Measurements from ENCODE around the gene XPR1. TPM values are rescaled to one million over a fixed set of nuclear protein-coding genes. Genes with fewer than 3 reads are reported as not detected.

The XPR1 gene
- total and polyA plus RNA-seq, 10 of the 15 experiments (the other 5 are each of a cell fraction or from before 2014, with no cell fraction given), result 1.1 to 33.9 (median 11.3) TPM

DNA sequence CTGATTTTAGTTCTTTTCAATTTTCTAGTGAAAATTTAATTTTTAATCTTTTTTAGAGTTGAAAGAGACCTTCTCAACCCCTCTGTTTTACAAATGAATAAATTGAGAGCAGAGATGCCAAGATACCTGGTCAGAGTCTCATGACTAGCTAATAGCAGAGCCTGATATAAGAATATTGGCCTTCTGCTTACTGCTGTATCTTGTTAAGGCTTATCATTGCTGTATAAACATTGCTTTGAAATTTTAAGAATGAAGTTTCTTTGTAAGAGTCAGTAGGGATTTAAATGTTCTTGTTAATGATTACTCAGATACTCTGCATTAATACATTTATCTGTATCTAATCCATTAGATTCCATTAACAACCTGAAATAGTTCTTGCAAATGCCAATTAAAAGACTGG lies 9.8 kb downstream of the XPR1 start (continued):
- TF ChIP-seq EED (IDR thresholded peaks at IDR 0.05; ENCODE audit: low read depth) (no peak), KLF5 (IDR thresholded peaks at IDR 0.05; ENCODE audit: partially characterized antibody) (no peak), LARP7 (IDR thresholded peaks at IDR 0.05) (no peak), ZNF24 (IDR thresholded peaks at IDR 0.05) (no peak), BACH1 (IDR thresholded peaks at IDR 0.05; ENCODE audit: borderline replicate concordance) (no peak)
- TF ChIP-seq, protein P1, sequence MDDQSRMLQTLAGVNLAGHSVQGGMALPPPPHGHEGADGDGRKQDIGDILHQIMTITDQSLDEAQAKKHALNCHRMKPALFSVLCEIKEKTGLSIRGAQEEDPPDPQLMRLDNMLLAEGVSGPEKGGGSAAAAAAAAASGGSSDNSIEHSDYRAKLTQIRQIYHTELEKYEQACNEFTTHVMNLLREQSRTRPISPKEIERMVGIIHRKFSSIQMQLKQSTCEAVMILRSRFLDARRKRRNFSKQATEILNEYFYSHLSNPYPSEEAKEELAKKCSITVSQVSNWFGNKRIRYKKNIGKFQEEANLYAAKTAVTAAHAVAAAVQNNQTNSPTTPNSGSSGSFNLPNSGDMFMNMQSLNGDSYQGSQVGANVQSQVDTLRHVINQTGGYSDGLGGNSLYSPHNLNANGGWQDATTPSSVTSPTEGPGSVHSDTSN (IDR thresholded peaks at IDR 0.05; ENCODE audit: insufficient replicate concordance, low read depth, low read length), result no peak

DNA sequence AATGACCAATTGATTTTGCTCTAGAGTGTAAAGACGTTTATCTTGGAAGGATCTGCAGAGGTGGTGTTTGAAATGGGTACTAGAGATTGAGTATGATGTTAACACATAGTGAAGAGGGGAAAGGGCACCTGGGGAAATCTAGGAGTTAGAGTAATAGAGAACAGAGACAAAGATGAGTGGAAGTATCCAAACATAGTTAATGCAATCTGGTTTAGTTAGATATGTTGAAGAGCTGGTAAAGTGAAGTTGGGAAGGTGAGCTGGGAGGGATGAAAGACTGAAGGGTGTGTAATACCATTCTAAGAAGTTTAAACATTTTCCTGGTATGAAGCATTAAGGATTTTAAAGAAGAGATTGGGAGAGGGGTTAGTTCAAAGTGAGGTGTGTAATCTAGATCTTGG lies 11.0 kb downstream of the XPR1 start:
- DNase-seq (ENCODE audit: low read depth, low spot score) (no peak), ATAC-seq (no peak), FAIRE-seq (no peak)
- H3K27me3 ChIP-seq (replicated peaks in 1 of 2; ENCODE audit: control insufficient read depth in 2 of 2, insufficient read depth in 2 of 2, low read length in 1 of 2), result no peaks in the 10 kb centered on the region
- H3K9ac ChIP-seq (ENCODE audit: control insufficient read depth, insufficient read depth, low read length), result no peak overlapping the region
- TF ChIP-seq SUZ12 (IDR thresholded peaks at IDR 0.05; ENCODE audit: unreplicated experiment), result no peak
- TF ChIP-seq CEBPB (IDR thresholded peaks at IDR 0.05; ENCODE audit: borderline replicate concordance in 1 of 2, low read depth in 2 of 2, low read length in 2 of 2), result no peak
- SMC1A ChIA-PET (ENCODE audit: uncharacterized antibody, unreplicated experiment), result interaction anchor here (1.0 kb wide), 1 partner anchor 219 kb away, joined by 3 read pairs; no protein-coding TSS in a partner anchor
- RAD21 ChIA-PET (ENCODE audit: unreplicated experiment), result no interaction called here
- TSS peak; percentile 4 for BruUV-seq (replicated peaks)
- no peaks in the 10 kb centered on the region for H3K4me1 ChIP-seq (ENCODE audit: control insufficient read depth, insufficient read depth, low read length)
- in situ Hi-C loops (cut with MboI) (loop anchor here (25.0 kb wide), 1 partner anchor 520 kb away; no protein-coding TSS in a partner anchor), intact Hi-C loops (cut with micrococcal nuclease; ENCODE audit: unreplicated experiment) (no loop called here)
- no peak overlapping the region for H3K27ac ChIP-seq (ENCODE audit: control insufficient read depth, insufficient read depth)
- CTCF ChIA-PET, result interaction anchor here (0.8 to 1.0 kb wide), 2 partner anchors 211 to 219 kb away, joined by 3 to 4 read pairs; no protein-coding TSS in a partner anchor
- H2AFZ ChIP-seq (ENCODE audit: control insufficient read depth, low read depth, low read length), result no peak overlapping the region
- H3K9me3 ChIP-seq (replicated peaks; ENCODE audit: control insufficient read depth, insufficient read depth, low read length), result no peaks in the 10 kb centered on the region
- 32% methylated on average over 1 of the region's 1 CpG for WGBS (ENCODE audit: insufficient coverage, insufficient replicate concordance, low lambda C conversion rate, missing lambda C conversion rate)
- no peaks in the 10 kb centered on the region for H4K20me1 ChIP-seq (ENCODE audit: control insufficient read depth, insufficient read depth)
- H3K4me3 ChIP-seq, result no peak overlapping the region
- no peaks in the 10 kb centered on the region for H3K79me2 ChIP-seq (ENCODE audit: control insufficient read depth, insufficient read depth, low read length)
- no peak overlapping the region for H3K4me2 ChIP-seq (ENCODE audit: control insufficient read depth, insufficient read depth)
- POLR2A ChIA-PET, result no interaction called here
- no peaks in the 10 kb centered on the region; a peak in 1 of 4 replicates for H3K36me3 ChIP-seq (ENCODE audit: control insufficient read depth in 2 of 2, insufficient read depth in 2 of 2, low read length in 1 of 2)
